ENCODE measurements around the gene HIBCH. TPM values are rescaled to one million over a fixed set of nuclear protein-coding genes. Genes with fewer than 3 reads are reported as not detected.

The HIBCH gene
- total and polyA plus RNA-seq, 2 of the 13 experiments (the other 11 are each of a cell fraction or from before 2014, with no cell fraction given): 18.8 to 49.5 TPM

- peaks cover 8% of the 10 kb centered on the region; the same call in 1 of the 2 replicates for H3K4me1 ChIP-seq (ENCODE audit: insufficient read depth, low read length)
- WGBS (ENCODE audit: low lambda C conversion rate): 37% methylated on average over 3 of the region's 3 CpGs
- TF ChIP-seq GMEB1 (CRISPR knock-in tag; IDR thresholded peaks at IDR 0.05; ENCODE audit: borderline replicate concordance) (no peak), ZNF761 (CRISPR knock-in tag; conservative IDR thresholded peaks at IDR 0.05) (no peak), PAF1 (CRISPR knock-in tag; IDR thresholded peaks at IDR 0.05) (no peak), HMG20A (CRISPR knock-in tag; IDR thresholded peaks at IDR 0.05; ENCODE audit: borderline replicate concordance) (no peak), ZNF34 (CRISPR knock-in tag; IDR thresholded peaks at IDR 0.05; ENCODE audit: borderline replicate concordance) (no peak), MIER2 (CRISPR knock-in tag; IDR thresholded peaks at IDR 0.05) (no peak), ZNF251 (CRISPR knock-in tag; IDR thresholded peaks at IDR 0.05) (no peak), HES4 (CRISPR knock-in tag; IDR thresholded peaks at IDR 0.05; ENCODE audit: borderline replicate concordance) (no peak), MED1 (CRISPR knock-in tag; IDR thresholded peaks at IDR 0.05) (no peak), ZNF235 (CRISPR knock-in tag; IDR thresholded peaks at IDR 0.05; ENCODE audit: borderline replicate concordance) (no peak), ZNF749 (CRISPR knock-in tag; IDR thresholded peaks at IDR 0.05; ENCODE audit: borderline replicate concordance) (no peak), HNF4A (CRISPR knock-in tag; IDR thresholded peaks at IDR 0.05) (no peak), REXO4 (CRISPR knock-in tag; IDR thresholded peaks at IDR 0.05; ENCODE audit: borderline replicate concordance) (no peak), AFF4 (CRISPR knock-in tag; IDR thresholded peaks at IDR 0.05) (no peak), ZNF333 (CRISPR knock-in tag; IDR thresholded peaks at IDR 0.05; ENCODE audit: borderline replicate concordance) (no peak)
- TF ChIP-seq, protein P1, sequence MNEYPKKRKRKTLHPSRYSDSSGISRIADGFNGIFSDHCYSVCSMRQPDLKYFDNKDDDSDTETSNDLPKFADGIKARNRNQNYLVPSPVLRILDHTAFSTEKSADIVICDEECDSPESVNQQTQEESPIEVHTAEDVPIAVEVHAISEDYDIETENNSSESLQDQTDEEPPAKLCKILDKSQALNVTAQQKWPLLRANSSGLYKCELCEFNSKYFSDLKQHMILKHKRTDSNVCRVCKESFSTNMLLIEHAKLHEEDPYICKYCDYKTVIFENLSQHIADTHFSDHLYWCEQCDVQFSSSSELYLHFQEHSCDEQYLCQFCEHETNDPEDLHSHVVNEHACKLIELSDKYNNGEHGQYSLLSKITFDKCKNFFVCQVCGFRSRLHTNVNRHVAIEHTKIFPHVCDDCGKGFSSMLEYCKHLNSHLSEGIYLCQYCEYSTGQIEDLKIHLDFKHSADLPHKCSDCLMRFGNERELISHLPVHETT (CRISPR knock-in tag; conservative IDR thresholded peaks at IDR 0.05): no peak
- no peaks in the 10 kb centered on the region for H3K79me2 ChIP-seq (ENCODE audit: insufficient read depth, low read length)
- no TSS peak for BruUV-seq (replicated peaks)
- no peaks in the 10 kb centered on the region for H3K9me3 ChIP-seq (ENCODE audit: low read length)
- POLR2A ChIA-PET: no interaction called here
- H3K27ac ChIP-seq (ENCODE audit: extremely low read length, insufficient read depth, low read length): no peak overlapping the region
- DNase-seq (ENCODE audit: low spot score) (no peak), FAIRE-seq (no peak), ATAC-seq (no peak)
- H4K20me1 ChIP-seq (ENCODE audit: insufficient read depth, low read length): no peaks in the 10 kb centered on the region
- no peaks in the 10 kb centered on the region for H3K36me3 ChIP-seq (replicated peaks in 1 of 2; ENCODE audit: control insufficient read depth in 1 of 2, insufficient read depth in 2 of 2, low read length in 2 of 2)
- no peaks in the 10 kb centered on the region; a peak in 1 of 5 replicates for H3K27me3 ChIP-seq (ENCODE audit: control insufficient read depth in 1 of 2, insufficient read depth in 2 of 2, low read length in 2 of 2)
- H3K4me3 ChIP-seq (replicated peaks in 1 of 3; ENCODE audit: insufficient read depth in 1 of 3, low read depth in 2 of 3, low read length in 3 of 3): no peak overlapping the region
- no peak overlapping the region for H3K4me2 ChIP-seq (ENCODE audit: low read depth, low read length)
- in situ Hi-C loops (cut with HindIII; ENCODE audit: extremely low pct_ligation_motif_present, low pct_unique_long_range_greater_than_20kb): no loop called here
- CTCF ChIA-PET (ENCODE audit: low intra/inter-chr PET ratio, low total read pairs): no interaction called here
- H3K9ac ChIP-seq (ENCODE audit: insufficient read depth, low read depth, low read length): no peak overlapping the region
- no peak overlapping the region for H2AFZ ChIP-seq (ENCODE audit: low read length)
- intact Hi-C loops (cut with micrococcal nuclease; ENCODE audit: unreplicated experiment): no loop called here
Observed at GRCh38 chr2:190159453-190159852, 160.2 kb downstream of the HIBCH start.
